GM18858 (cell line): Measurements from ENCODE around the gene TIPIN.
"Not testable (repeated sequence)": the region's sequence is repeated elsewhere in the genome, so short reads cannot be mapped to it uniquely, and the experiment has no call there.

Experiments used
- ATAC-seq: cut with Tn5 transposase; IDR thresholded peaks from one replicate; pipeline ENCODE4 v1.9.1; 2021; ENCODE audit not compliant: unreplicated experiment

Gene TIPIN

GRCh38 chr15:66356359-66357236 lies at the start of gene TIPIN:
TIPIN (minus strand) TSS chr15:66356685; CDS start chr15:66352947, 3,738 bp downstream.
- peak; percentile 68 for ATAC-seq

GRCh38 chr15:66405615-66406014 lies 49.1 kb upstream of the TIPIN start:
- ATAC-seq, result no peak

- ATAC-seq, result no peak
These were observed 48.5 kb upstream of the TIPIN start for GRCh38 chr15:66405007-66405406.

GRCh38 chr15:66404532-66404931 lies 48.0 kb upstream of the TIPIN start:
- ATAC-seq, result no peak

- ATAC-seq, result no peak
These were observed 47.6 kb upstream of the TIPIN start for GRCh38 chr15:66404122-66404521.

- ATAC-seq, result no peak
These were observed 46.8 kb upstream of the TIPIN start for GRCh38 chr15:66403323-66403722.

GRCh38 chr15:66402761-66403284 lies 46.3 kb upstream of the TIPIN start:
- ATAC-seq, result no peak

- ATAC-seq, result no peak
These were observed 44.9 kb upstream of the TIPIN start for GRCh38 chr15:66401130-66402021.

- no peak for ATAC-seq
These were observed 43.9 kb upstream of the TIPIN start for GRCh38 chr15:66400351-66400774.

GRCh38 chr15:66399276-66399675 lies 42.8 kb upstream of the TIPIN start:
- ATAC-seq, result no peak

GRCh38 chr15:66394915-66395314 lies 38.4 kb upstream of the TIPIN start:
- no peak for ATAC-seq

GRCh38 chr15:66394472-66394871 lies 38.0 kb upstream of the TIPIN start:
- ATAC-seq, result no peak

GRCh38 chr15:66393037-66393436 lies 36.6 kb upstream of the TIPIN start:
- ATAC-seq, result not testable (repeated sequence)

- ATAC-seq, result no peak
These were observed 34.2 kb upstream of the TIPIN start for GRCh38 chr15:66390678-66391077.

GRCh38 chr15:66389859-66390381 lies 33.4 kb upstream of the TIPIN start:
- no peak for ATAC-seq

- ATAC-seq, result no peak
These were observed 32.8 kb upstream of the TIPIN start for GRCh38 chr15:66389098-66389858.

GRCh38 chr15:66388576-66388975 lies 32.1 kb upstream of the TIPIN start:
- ATAC-seq, result no peak

- ATAC-seq, result no peak
These were observed 31.5 kb upstream of the TIPIN start for GRCh38 chr15:66388043-66388363.

- no peak for ATAC-seq
These were observed 30.9 kb upstream of the TIPIN start for GRCh38 chr15:66387163-66388042.
